Upper lobe of left lung (tissue), 6 donors: Measurements from ENCODE around the gene HIVEP3. TPM values are rescaled to one million over a fixed set of nuclear protein-coding genes. Genes with fewer than 3 reads are reported as not detected.

Experiments used
- ATAC-seq, 2 donors: fragments of 200-7000 bp; cut with Tn5 transposase; one replicate each; pipeline ENCODE4 v1.9.1; 2022; ENCODE audit warnings: mild to moderate bottlenecking in 2 of 2, moderate library complexity in 2 of 2; ENCODE audit not compliant: low FRiP score in 2 of 2
- DNase-seq, 2 donors: peaks; one replicate each; pipeline ENCODE4 v3.0.0-alpha.2; 2019 to 2020
- H3K27ac ChIP-seq, 4 donors: fragments of 200-600 bp; sonication (generic); one replicate each; pipeline ENCODE4 v1.5.1; 2016 to 2019
- H3K27me3 ChIP-seq, 4 donors: fragments of 200-600 bp; sonication (generic); one replicate each; pipeline ENCODE4 v1.5.1; 2017 to 2019
- H3K36me3 ChIP-seq, 4 donors: fragments of 200-600 bp; sonication (generic); one replicate each; pipeline ENCODE4 v1.5.1; 2016 to 2019
- H3K4me1 ChIP-seq, 4 donors: fragments of 200-600 bp; sonication (generic); one replicate each; pipeline ENCODE4 v1.5.1; 2018 to 2019
- H3K4me3 ChIP-seq, 4 donors: fragments of 200-600 bp; sonication (generic); one replicate each; pipeline ENCODE4 v1.5.1; 2017 to 2019; ENCODE audit warnings: mild to moderate bottlenecking in 2 of 4, moderate library complexity in 1 of 4
- H3K9me3 ChIP-seq, 4 donors: fragments of 200-600 bp; sonication (generic); one replicate each; pipeline ENCODE4 v1.5.1; 2018 to 2019
- EP300 ChIP-seq, 4 donors: sonication (generic); formaldehyde crosslinking; IDR thresholded peaks; one replicate each; pipeline ENCODE4 v1.5.1; 2017; ENCODE audit warnings: antibody characterized with exemption in 4 of 4, control low read depth in 2 of 4
- POLR2A ChIP-seq, 4 donors: fragments of 450-650 bp; IDR thresholded peaks; one replicate each; pipeline ENCODE4 v1.5.1; 2016 to 2017; ENCODE audit warnings: antibody characterized with exemption in 4 of 4, mild to moderate bottlenecking in 2 of 4
- POLR2AphosphoS5 ChIP-seq, 2 donors: sonication (generic); formaldehyde crosslinking; IDR thresholded peaks; one replicate each; pipeline ENCODE4 v1.5.1; 2017; ENCODE audit warnings: antibody characterized with exemption in 2 of 2
- WGBS, 2 donors: methylation state at CpG; one replicate each; pipeline ENCODE4 v1.1.5; 2017 to 2018; 5-methylcytosine and 5-hydroxymethylcytosine counted together
- total RNA-seq, 6 donors: library from RNA; depleted of rRNA in 4 of 6; stranded (reverse); fragments of >200 nt in 4 of 6; gene quantifications; one replicate each; pipeline versions ENCODE4 v1.1.0 to v1.2.1, GENCODE V29; 2016 to 2021
- TF ChIP-seq, protein P1 (sequence below), 6 experiments: fragments of 450-650 bp in 4 of 6; fragments of 200-600 bp in 2 of 6; sonication (generic) in 2 of 6; IDR thresholded peaks; one replicate each; pipeline ENCODE4 v1.5.1; 2016 to 2019; ENCODE audit warnings: antibody characterized with exemption in 6 of 6
- donor health status: DM: no; HTN: no; CAD: no; lungs with moderate emphysema.
- donor health status: DM: no; HTN: yes; CAD: no; lungs with severe emphysema.

Gene HIVEP3
- total RNA-seq, 6 donors from 2014 or later: 9.7 to 23.0 (median 11.6) TPM

DNA sequence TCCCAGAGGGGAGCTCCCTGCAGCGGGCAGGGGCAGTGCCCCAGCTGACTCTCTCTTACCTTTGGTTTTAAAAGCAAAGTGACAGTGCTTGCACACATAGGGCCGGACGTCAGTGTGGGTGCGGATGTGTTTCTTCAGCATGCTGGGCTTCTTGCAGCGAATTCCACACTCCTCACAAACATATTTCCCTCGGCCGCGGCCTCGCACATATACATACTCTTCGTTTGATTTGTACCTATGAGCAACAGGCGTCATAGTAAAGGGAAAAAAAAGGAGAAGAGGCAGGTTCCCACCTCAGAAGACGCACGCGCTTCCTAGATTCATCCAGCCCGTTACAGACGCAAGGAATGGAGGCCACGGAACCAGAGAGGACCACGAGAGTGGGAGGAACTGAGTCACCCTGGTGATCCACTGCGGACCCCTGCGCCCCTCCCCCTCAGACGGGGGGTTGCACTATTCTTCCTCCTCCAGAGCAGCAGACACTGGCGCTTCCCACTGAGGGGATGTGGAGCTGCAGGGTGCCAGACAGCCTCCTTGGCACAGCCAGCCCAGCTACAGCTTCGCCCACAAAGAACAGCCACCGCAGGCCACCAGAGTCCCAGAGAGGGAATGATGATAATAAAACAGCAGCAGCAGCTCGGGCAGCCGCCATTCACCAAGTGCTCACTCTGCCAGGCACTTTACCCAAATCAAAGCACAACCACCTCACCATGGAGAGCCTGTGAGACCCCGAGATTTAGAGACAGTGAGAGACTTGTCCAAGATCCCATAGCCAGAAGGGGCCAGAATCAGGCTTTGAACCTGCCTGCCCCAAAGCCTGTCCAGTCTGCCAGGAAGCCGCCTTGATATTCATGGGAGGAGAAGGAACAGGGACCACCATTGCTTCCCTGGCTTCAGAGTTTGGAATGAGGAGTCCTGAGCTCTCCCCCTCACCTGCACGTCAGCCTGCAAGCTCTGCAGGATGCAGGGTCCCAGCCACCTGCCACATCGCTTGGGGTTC is 393.7 kb downstream of the HIVEP3 start:
- H3K4me3 ChIP-seq: no peak overlapping the region
- peaks cover 0 to 15% (median 3%) of the 10 kb centered on the region in 4 donors for H3K36me3 ChIP-seq
- no peak for DNase-seq
- no peaks in the 10 kb centered on the region for H3K27me3 ChIP-seq
- H3K4me1 ChIP-seq: no peaks in the 10 kb centered on the region
- TF ChIP-seq POLR2AphosphoS5 (IDR thresholded peaks at IDR 0.05) (no peak), POLR2A (IDR thresholded peaks at IDR 0.05) (no peak), EP300 (IDR thresholded peaks at IDR 0.05) (no peak)
- TF ChIP-seq, protein P1, sequence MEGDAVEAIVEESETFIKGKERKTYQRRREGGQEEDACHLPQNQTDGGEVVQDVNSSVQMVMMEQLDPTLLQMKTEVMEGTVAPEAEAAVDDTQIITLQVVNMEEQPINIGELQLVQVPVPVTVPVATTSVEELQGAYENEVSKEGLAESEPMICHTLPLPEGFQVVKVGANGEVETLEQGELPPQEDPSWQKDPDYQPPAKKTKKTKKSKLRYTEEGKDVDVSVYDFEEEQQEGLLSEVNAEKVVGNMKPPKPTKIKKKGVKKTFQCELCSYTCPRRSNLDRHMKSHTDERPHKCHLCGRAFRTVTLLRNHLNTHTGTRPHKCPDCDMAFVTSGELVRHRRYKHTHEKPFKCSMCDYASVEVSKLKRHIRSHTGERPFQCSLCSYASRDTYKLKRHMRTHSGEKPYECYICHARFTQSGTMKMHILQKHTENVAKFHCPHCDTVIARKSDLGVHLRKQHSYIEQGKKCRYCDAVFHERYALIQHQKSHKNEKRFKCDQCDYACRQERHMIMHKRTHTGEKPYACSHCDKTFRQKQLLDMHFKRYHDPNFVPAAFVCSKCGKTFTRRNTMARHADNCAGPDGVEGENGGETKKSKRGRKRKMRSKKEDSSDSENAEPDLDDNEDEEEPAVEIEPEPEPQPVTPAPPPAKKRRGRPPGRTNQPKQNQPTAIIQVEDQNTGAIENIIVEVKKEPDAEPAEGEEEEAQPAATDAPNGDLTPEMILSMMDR (IDR thresholded peaks at IDR 0.05): no peak
- ATAC-seq: no peak
- H3K27ac ChIP-seq: no peak overlapping the region
- WGBS, 2 donors: 89 to 93% methylated on average over 28 to 30 of the region's 30 CpGs
- H3K9me3 ChIP-seq: no peaks in the 10 kb centered on the region

DNA sequence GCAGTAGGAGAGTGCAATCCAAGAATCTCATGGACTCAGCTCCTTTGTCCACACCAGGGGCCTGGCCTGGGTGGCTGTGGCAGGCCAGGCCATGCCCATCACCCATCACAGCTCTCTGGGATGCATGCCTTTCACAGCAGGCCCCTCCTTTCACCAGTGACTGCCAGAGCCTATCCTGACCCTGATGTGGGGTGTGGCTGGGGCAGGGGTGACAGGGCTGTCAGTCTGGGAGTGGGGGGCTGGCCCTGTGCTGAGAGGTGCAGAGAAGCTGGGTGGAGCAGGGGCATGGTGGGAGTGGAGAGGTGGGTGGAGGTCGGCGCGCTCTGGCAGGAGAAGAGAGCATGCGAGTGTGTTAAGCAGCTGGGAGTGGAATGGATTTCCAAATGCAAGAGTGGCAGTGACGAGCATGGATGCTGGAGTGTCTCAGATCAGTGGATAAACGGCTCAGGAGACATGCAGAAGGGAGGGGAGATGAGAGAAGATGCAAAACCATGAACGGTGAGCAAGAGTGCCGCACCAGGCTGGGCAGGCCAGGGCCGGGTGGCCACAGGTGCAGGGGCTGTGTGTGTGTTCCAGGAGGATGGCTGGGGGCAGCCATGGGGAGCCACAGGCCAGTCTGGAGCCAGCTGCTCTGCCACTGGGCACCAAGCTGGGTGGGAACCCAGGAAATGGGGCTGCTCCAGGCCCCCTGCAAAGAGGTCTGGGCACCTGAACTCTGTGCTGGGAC is 394.6 kb downstream of the HIVEP3 start:
- Histone ChIP-seq H3K36me3 (peaks cover 0 to 15% (median 3%) of the 10 kb centered on the region in 4 donors), H3K27me3 (no peaks in the 10 kb centered on the region), H3K4me3 (no peak overlapping the region), H3K4me1 (no peaks in the 10 kb centered on the region), H3K9me3 (no peaks in the 10 kb centered on the region), H3K27ac (no peak overlapping the region)
- ATAC-seq: no peak
- WGBS, 2 donors: 84 to 90% methylated on average over 9 of the region's 9 CpGs
- TF ChIP-seq POLR2A (IDR thresholded peaks at IDR 0.05): no peak
- TF ChIP-seq POLR2AphosphoS5 (IDR thresholded peaks at IDR 0.05): no peak
- TF ChIP-seq, protein P1 (IDR thresholded peaks at IDR 0.05): no peak
- no peak for TF ChIP-seq EP300 (IDR thresholded peaks at IDR 0.05)
- DNase-seq: no peak

DNA sequence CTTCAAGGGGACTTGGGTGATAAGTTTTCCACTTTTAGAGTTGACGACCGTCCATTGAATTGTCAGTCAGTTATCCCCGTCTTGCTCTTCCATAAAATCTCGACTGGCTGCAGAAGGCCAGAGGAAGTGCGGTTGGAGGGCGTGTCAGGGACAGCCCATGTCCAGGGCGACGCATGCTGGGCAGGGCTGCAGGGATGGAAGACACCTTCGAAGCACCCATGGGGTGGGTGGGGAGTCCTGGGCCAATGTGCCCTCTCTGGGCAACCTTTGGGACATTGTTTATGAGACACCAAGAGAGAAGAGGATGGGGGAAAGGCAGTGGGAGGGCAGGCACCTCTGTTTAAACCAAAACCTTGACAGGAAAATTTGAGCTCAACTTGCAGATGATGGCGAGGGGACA is 395.7 kb downstream of the HIVEP3 start:
- no peak for ATAC-seq
- no peaks in the 10 kb centered on the region for H3K4me1 ChIP-seq
- no peak overlapping the region for H3K27ac ChIP-seq
- H3K9me3 ChIP-seq: no peaks in the 10 kb centered on the region
- no peak for DNase-seq
- H3K4me3 ChIP-seq: no peak overlapping the region
- peaks cover 0 to 15% (median 3%) of the 10 kb centered on the region in 4 donors for H3K36me3 ChIP-seq
- TF ChIP-seq POLR2AphosphoS5 (IDR thresholded peaks at IDR 0.05) (no peak), POLR2A (IDR thresholded peaks at IDR 0.05) (no peak), EP300 (IDR thresholded peaks at IDR 0.05) (no peak)
- TF ChIP-seq, protein P1 (IDR thresholded peaks at IDR 0.05): no peak
- H3K27me3 ChIP-seq: no peaks in the 10 kb centered on the region
- 81 to 96% methylated on average over 9 to 10 of the region's 10 CpGs for WGBS, 2 donors

DNA sequence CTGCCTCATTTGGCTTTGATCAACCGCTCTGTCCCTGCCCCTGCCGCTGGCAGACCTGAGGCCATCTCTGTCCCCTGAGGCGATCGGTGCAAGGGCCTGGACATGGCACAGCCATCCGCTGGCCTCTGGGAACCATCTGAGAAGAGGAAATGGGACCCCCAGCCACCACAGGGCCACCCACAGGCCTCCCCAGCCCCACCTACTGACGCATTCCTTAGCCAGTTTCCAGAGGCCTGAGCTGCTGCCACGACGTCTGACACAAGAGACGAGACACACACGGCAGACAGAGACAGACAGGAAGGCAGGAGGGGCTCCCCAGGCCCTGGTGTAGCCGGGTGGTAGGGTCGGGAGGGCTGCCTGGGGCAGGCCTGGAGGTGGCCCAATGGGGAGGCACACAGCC is 397.0 kb downstream of the HIVEP3 start:
- Histone ChIP-seq H3K4me3 (no peak overlapping the region), H3K4me1 (peaks cover 1 to 4% (median 3%) of the 10 kb centered on the region in 4 donors), H3K27ac (no peak overlapping the region), H3K27me3 (no peaks in the 10 kb centered on the region), H3K36me3 (peaks cover 0 to 15% (median 3%) of the 10 kb centered on the region in 4 donors), H3K9me3 (no peaks in the 10 kb centered on the region)
- 84 to 96% methylated on average over 4 to 12 of the region's 12 CpGs for WGBS, 2 donors
- TF ChIP-seq POLR2AphosphoS5 (IDR thresholded peaks at IDR 0.05): no peak
- no peak for DNase-seq
- ATAC-seq: no peak
